SK-N-SH (cell line): Measurements from ENCODE around the gene RGL1. TPM values are rescaled to one million over a fixed set of nuclear protein-coding genes. Genes with fewer than 3 reads are reported as not detected.

Experiments used
- CTCF ChIA-PET: fragments of 300-600, 350-600 bp; formaldehyde crosslinking; extraction: SDS; loops from one replicate; lab custom pipeline; 2021; lab: Yijun Ruan, JAX
- POLR2A ChIA-PET: fragments of 350-600 bp; sonication (Branson Sonifier 250); formaldehyde crosslinking; extraction: SDS; loops from one replicate; lab custom pipeline; 2020; ENCODE audit warnings: antibody characterized with exemption, inconsistent platforms; lab: Yijun Ruan, JAX
- DNase-seq: peaks from one replicate; pipeline ENCODE4 v3.0.0; 2012
- H2AFZ ChIP-seq: fragments of 200-600 bp; sonication (generic); 2 replicates; pipeline ENCODE4 v1.8.1; 2016; ENCODE audit warnings: antibody characterized with exemption, mild to moderate bottlenecking, low read depth
- H3F3A ChIP-seq: fragments of 200-600 bp; sonication (generic); replicated peaks from 2 replicates; pipeline ENCODE3; 2016; ENCODE audit warnings: antibody characterized with exemption, mild to moderate bottlenecking; ENCODE audit not compliant: insufficient read depth
- H3K27ac ChIP-seq, 2 experiments: fragments of 200-500 bp in 1 of 2; fragments of 200-600 bp in 1 of 2; sonication (Bioruptor generic) in 1 of 2; sonication (generic), shearing (Covaris generic) in 1 of 2; 2 replicates each; pipeline versions ENCODE4 v1.5.1 to v1.6.1; 2014 to 2016; ENCODE audit warnings: low read depth in 2 of 2, inconsistent platforms in 1 of 2, low read length in 1 of 2, mild to moderate bottlenecking in 1 of 2, mixed read lengths in 1 of 2
- H3K27me3 ChIP-seq: fragments of 200-600 bp; sonication (generic), shearing (Covaris generic); 2 replicates; pipeline ENCODE4 v1.6.1; 2016; ENCODE audit warnings: mixed run types; ENCODE audit not compliant: insufficient read depth
- H3K36me3 ChIP-seq, 2 experiments: fragments of 200-500 bp in 1 of 2; fragments of 200-600 bp in 1 of 2; sonication (Bioruptor generic) in 1 of 2; sonication (generic) in 1 of 2; replicated peaks in 1 of 2; 2 replicates each; pipeline versions ENCODE3 to v1.5.1; 2014 to 2016; ENCODE audit warnings: low read length in 1 of 2, mild to moderate bottlenecking in 1 of 2; ENCODE audit not compliant: insufficient read depth in 2 of 2, control insufficient read depth in 1 of 2
- H3K4me1 ChIP-seq, 2 experiments: fragments of 200-500 bp in 1 of 2; fragments of 200-600 bp in 1 of 2; sonication (Bioruptor generic) in 1 of 2; sonication (generic), shearing (Covaris generic) in 1 of 2; 2 replicates each; pipeline versions ENCODE4 v1.5.1 to v1.6.1; 2014 to 2016; ENCODE audit warnings: low read depth in 1 of 2, low read length in 1 of 2, mixed run types in 1 of 2; ENCODE audit not compliant: insufficient read depth in 2 of 2, control insufficient read depth in 1 of 2
- H3K4me2 ChIP-seq: fragments of 200-600 bp; sonication (generic), shearing (Covaris generic); 2 replicates; pipeline ENCODE4 v1.6.1; 2017; ENCODE audit warnings: mixed run types
- H3K4me3 ChIP-seq, 2 experiments: fragments of 200-500 bp in 1 of 2; fragments of 200-600 bp in 1 of 2; sonication (Bioruptor generic) in 1 of 2; sonication (generic), shearing (Covaris generic) in 1 of 2; 2 replicates each; pipeline versions ENCODE4 v1.5.1 to v1.8.1; 2014 to 2016; ENCODE audit warnings: low read depth in 2 of 2, inconsistent platforms in 1 of 2, low read length in 1 of 2, mild to moderate bottlenecking in 1 of 2, mixed read lengths in 1 of 2, moderate library complexity in 1 of 2
- H3K79me2 ChIP-seq: fragments of 200-600 bp; sonication (generic); 2 replicates; pipeline ENCODE4 v1.8.1; 2017; ENCODE audit warnings: mild to moderate bottlenecking; ENCODE audit not compliant: insufficient read depth
- H3K9ac ChIP-seq: fragments of 200-600 bp; sonication (generic); 2 replicates; pipeline ENCODE4 v1.6.1; 2017; ENCODE audit warnings: mixed run types
- H3K9me2 ChIP-seq: fragments of 200-600 bp; sonication (generic); 2 replicates; pipeline ENCODE4 v1.6.1; 2017; ENCODE audit warnings: mixed run types
- H3K9me3 ChIP-seq: fragments of 200-600 bp; sonication (generic); 2 replicates; pipeline ENCODE4 v1.6.1; 2017; ENCODE audit warnings: mixed run types, mild to moderate bottlenecking, moderate library complexity
- H4K20me1 ChIP-seq: fragments of 200-600 bp; sonication (generic); 2 replicates; pipeline ENCODE4 v1.6.1; 2017; ENCODE audit warnings: mild to moderate bottlenecking, mixed run types; ENCODE audit not compliant: insufficient read depth
- CHD2 ChIP-seq: fragments of 150-350 bp; IDR thresholded peaks from 2 replicates; pipeline ENCODE4 v1.6.1; 2018; ENCODE audit warnings: low read length; ENCODE audit not compliant: partially characterized antibody
- CTCF ChIP-seq: fragments of 200-600 bp; sonication (generic); IDR thresholded peaks from 2 replicates; pipeline ENCODE4 v1.6.1; 2017; ENCODE audit warnings: antibody characterized with exemption, mild to moderate bottlenecking, moderate library complexity
- ELF1 ChIP-seq: IDR thresholded peaks from 2 replicates; pipeline ENCODE4 v1.4.0; 2012
- EP300 ChIP-seq, 2 experiments: IDR thresholded peaks; 2 replicates each; pipeline versions ENCODE4 v1.4.0 to v1.6.1; 2012; ENCODE audit warnings: borderline replicate concordance in 1 of 2, low read depth in 1 of 2, low read length in 1 of 2
- FOXJ3 ChIP-seq: sonication (generic); formaldehyde crosslinking; IDR thresholded peaks from 2 replicates; pipeline ENCODE4 v1.5.1; 2020; ENCODE audit warnings: mild to moderate bottlenecking, missing genetic modification reagents
- IRF3 ChIP-seq: fragments of 150-350 bp; IDR thresholded peaks from 2 replicates; pipeline ENCODE4 v1.6.1; 2016; ENCODE audit warnings: mild to moderate bottlenecking, low read depth, low read length
- JUND ChIP-seq: IDR thresholded peaks from 2 replicates; pipeline ENCODE4 v1.4.0; 2012
- MAX ChIP-seq: IDR thresholded peaks from 2 replicates; pipeline ENCODE4 v1.4.0; 2012; ENCODE audit warnings: low read depth
- REST ChIP-seq: IDR thresholded peaks from 2 replicates; pipeline ENCODE4 v1.6.1; 2012; ENCODE audit warnings: mild to moderate bottlenecking, low read depth, low read length, moderate library complexity
- TAF1 ChIP-seq: IDR thresholded peaks from 2 replicates; pipeline ENCODE4 v1.6.1; 2012; ENCODE audit warnings: low read depth, mild to moderate bottlenecking, low read length, moderate library complexity, borderline replicate concordance
- TCF12 ChIP-seq: IDR thresholded peaks from 2 replicates; pipeline ENCODE4 v1.4.0; 2012
- TEAD4 ChIP-seq: IDR thresholded peaks from 2 replicates; pipeline ENCODE4 v1.4.0; 2012; ENCODE audit warnings: mild to moderate bottlenecking, borderline replicate concordance; ENCODE audit not compliant: insufficient read depth
- YY1 ChIP-seq: IDR thresholded peaks from 2 replicates; pipeline ENCODE4 v1.4.0; 2012; ENCODE audit warnings: low read depth, mild to moderate bottlenecking
- WGBS: methylation state at CpG from one replicate; pipeline ENCODE4 v1.1.6; 2017; ENCODE audit warnings: low lambda C conversion rate; 5-methylcytosine and 5-hydroxymethylcytosine counted together
- polyA plus RNA-seq, 3 experiments: library from polyadenylated mRNA; depleted of rRNA; stranded (reverse); fragments of >200 nt; gene quantifications; 2 replicates each; pipeline ENCODE4 v1.2.3, GENCODE V29; 2012

Gene RGL1
- polyA plus RNA-seq, 1 of the 3 experiments (the other 2 are of a cell fraction): 8.3 TPM

GRCh38 chr1:183915625-183916510 lies 110.9 kb downstream of the RGL1 start (continued):
- no peak for TF ChIP-seq IRF3
- TF ChIP-seq JUND: peak; percentile 93
- TF ChIP-seq TEAD4: 0 out of 2 replicates have a peak, but pooled peaks have one; percentile 14
- no peak for TF ChIP-seq CHD2
- peak; percentile 86 for TF ChIP-seq CTCF
- no peak for TF ChIP-seq REST
- no peak for TF ChIP-seq FOXJ3 (CRISPR knock-in tag)
- no peak for TF ChIP-seq TAF1
- TF ChIP-seq MAX: peak; percentile 64

- peaks cover 15 to 29% of the 10 kb centered on the region in 2 experiments for H3K4me1 ChIP-seq
Measured at GRCh38 chr1:183916574-183916973, 111.7 kb downstream of the RGL1 start.

More at GRCh38 chr1:183916574-183916973, 111.7 kb downstream of the RGL1 start:
- Histone ChIP-seq H3K79me2 (no peaks in the 10 kb centered on the region), H3K9ac (no peak overlapping the region), H2AFZ (no peak overlapping the region), H3K27ac (peak overlapping the region; percentile 50 to 80; a peak in 3 of 4 replicates), H3K36me3 (peaks cover 26 to 83% of the 10 kb centered on the region in 2 experiments), H3F3A (peaks cover 5% of the 10 kb centered on the region), H3K9me3 (no peaks in the 10 kb centered on the region), H3K4me3 (0 out of 4 replicates have a peak overlapping the region, but pooled peaks of 1 of the 2 experiments have one; percentile 27), H3K9me2 (no peaks in the 10 kb centered on the region), H3K4me2 (peak overlapping the region; percentile 72), H4K20me1 (no peaks in the 10 kb centered on the region), H3K27me3 (no peaks in the 10 kb centered on the region)
- no peak for DNase-seq
- WGBS: 96% methylated on average over 8 of the region's 8 CpGs
- ChIA-PET POLR2A (interaction anchor here (1.3 kb wide), 1 partner anchor 261 kb away, joined by 6 read pairs; no protein-coding TSS in a partner anchor), CTCF (interaction anchor here (0.6 to 5.7 kb wide), 74 partner anchors 9 to 954 kb away, joined by 3 to 219 read pairs (median 5); partner anchors contain the start of genes APOBEC4, ARPC5 and RGL1)
- TF ChIP-seq YY1: no peak
- no peak for TF ChIP-seq TAF1
- no peak for TF ChIP-seq TCF12
- no peak for TF ChIP-seq ELF1
- TF ChIP-seq EP300 (IDR thresholded peaks at IDR 0.05; ENCODE audit: borderline replicate concordance in 1 of 2, low read depth in 1 of 2, low read length in 1 of 2): no peak
- no peak for TF ChIP-seq MAX
